HepG2 (cell line): ENCODE results near the gene RIN3. TPM values are rescaled to one million over a fixed set of nuclear protein-coding genes. Genes with fewer than 3 reads are reported as not detected.

Source experiments
- ATAC-seq: fragments of 200-7000 bp; cut with Tn5 transposase; 3 replicates; pipeline ENCODE4 v1.9.1; 2020; ENCODE audit warnings: mild to moderate bottlenecking, moderate library complexity
- BruUV-seq: library from RNA; stranded (reverse); fragments of 400-500 nt; replicated peaks from 2 replicates; lab custom pipeline; 2021; lab: Mats Ljungman, UMichigan
- CTCF ChIA-PET: fragments of 300-600 bp; formaldehyde crosslinking; extraction: SDS; loops from one replicate; lab custom pipeline; 2021; ENCODE audit warnings: low total read pairs, inconsistent platforms, low intra/inter-chr PET ratio; lab: Yijun Ruan, JAX
- POLR2A ChIA-PET: fragments of 350-600 bp; sonication (Branson Sonifier 250); formaldehyde crosslinking; loops from one replicate; lab custom pipeline; 2020; ENCODE audit warnings: antibody characterized with exemption, inconsistent platforms; lab: Yijun Ruan, JAX
- DNase-seq: peaks from one replicate; pipeline ENCODE4 v3.0.0-alpha.2; 2015; ENCODE audit warnings: low spot score
- FAIRE-seq: peaks from 3 replicates; lab custom pipeline; 2011; peaks lifted over from hg19 to GRCh38; lab: Jason Lieb, UNC
- H2AFZ ChIP-seq: one replicate; pipeline ENCODE4 v1.6.1; 2011; ENCODE audit warnings: low read length, inconsistent platforms
- H3K27ac ChIP-seq: fragments of 300-600 bp; 3 replicates; pipeline ENCODE4 v1.8.0; 2011; ENCODE audit warnings: mixed run types, mild to moderate bottlenecking, mixed read lengths, low read length, inconsistent platforms; ENCODE audit not compliant: insufficient read depth; ENCODE audit errors: extremely low read length
- H3K27me3 ChIP-seq, 2 experiments: fragments of 200-600 bp in 1 of 2; 2 replicates in 1 of 2; 3 replicates in 1 of 2; pipeline versions ENCODE4 v1.6.0 to v1.8.0; 2011; ENCODE audit warnings: low read length in 2 of 2, mild to moderate bottlenecking in 2 of 2, moderate library complexity in 2 of 2, inconsistent platforms in 1 of 2; ENCODE audit not compliant: insufficient read depth in 2 of 2, control insufficient read depth in 1 of 2
- H3K36me3 ChIP-seq, 2 experiments: fragments of 200-600 bp in 1 of 2; replicated peaks in 1 of 2; 2 replicates in 1 of 2; 3 replicates in 1 of 2; pipeline versions ENCODE4 v1.5.1 to v1.8.0; 2011; ENCODE audit warnings: low read length in 2 of 2, inconsistent platforms in 1 of 2; ENCODE audit not compliant: insufficient read depth in 2 of 2, control insufficient read depth in 1 of 2
- H3K4me1 ChIP-seq: 2 replicates; pipeline ENCODE4 v1.5.1; 2012; ENCODE audit warnings: low read length, inconsistent platforms; ENCODE audit not compliant: insufficient read depth
- H3K4me2 ChIP-seq: 2 replicates; pipeline ENCODE4 v1.6.0; 2011; ENCODE audit warnings: low read depth, low read length, inconsistent platforms
- H3K4me3 ChIP-seq, 3 experiments: fragments of 200-600 bp in 1 of 3; sonication (generic), shearing (Covaris generic) in 1 of 3; replicated peaks in 1 of 3; 2 replicates each; pipeline ENCODE4 v1.5.1; 2011 to 2016; ENCODE audit warnings: low read length in 3 of 3, inconsistent platforms in 2 of 3, low read depth in 2 of 3, mild to moderate bottlenecking in 2 of 3, control low read depth in 1 of 3, mixed read lengths in 1 of 3; ENCODE audit not compliant: insufficient read depth in 1 of 3
- H3K79me2 ChIP-seq: one replicate; pipeline ENCODE4 v1.6.1; 2011; ENCODE audit warnings: low read length, inconsistent platforms; ENCODE audit not compliant: insufficient read depth
- H3K9ac ChIP-seq: 2 replicates; pipeline ENCODE4 v1.6.0; 2011; ENCODE audit warnings: mild to moderate bottlenecking, low read depth, low read length, inconsistent platforms; ENCODE audit not compliant: insufficient read depth
- H3K9me3 ChIP-seq: 2 replicates; pipeline ENCODE4 v1.5.1; 2012; ENCODE audit warnings: mild to moderate bottlenecking, low read length
- H4K20me1 ChIP-seq: 2 replicates; pipeline ENCODE4 v1.6.0; 2011; ENCODE audit warnings: inconsistent platforms, mild to moderate bottlenecking, low read length, moderate library complexity; ENCODE audit not compliant: insufficient read depth
- ATF4 ChIP-seq, 2 experiments: fragments of 450-650 bp in 1 of 2; sonication (generic) in 1 of 2; formaldehyde crosslinking; IDR thresholded peaks; 2 replicates each; pipeline versions ENCODE4 v1.5.0 to v1.8.0; 2020 to 2022; ENCODE audit warnings: mild to moderate bottlenecking in 1 of 2, missing genetic modification reagents in 1 of 2
- E2F2 ChIP-seq: sonication (generic); formaldehyde crosslinking; IDR thresholded peaks from 2 replicates; pipeline ENCODE4 v1.4.0; 2020; ENCODE audit warnings: missing genetic modification reagents, borderline replicate concordance
- EHMT2 ChIP-seq: fragments of 200-600 bp; sonication (generic); IDR thresholded peaks from 2 replicates; pipeline ENCODE4 v1.7.0; 2017; ENCODE audit warnings: antibody characterized with exemption, low read depth, low read length, borderline replicate concordance
- ELK4 ChIP-seq: sonication (generic); formaldehyde crosslinking; IDR thresholded peaks from 2 replicates; pipeline ENCODE4 v1.9.0; 2021; ENCODE audit warnings: missing genetic modification reagents, borderline replicate concordance
- IKZF1 ChIP-seq: fragments of 450-650 bp; IDR thresholded peaks from 2 replicates; pipeline ENCODE4 v1.7.1; 2016
- MIER3 ChIP-seq: IDR thresholded peaks from 2 replicates; pipeline ENCODE4 v1.6.1; 2016; ENCODE audit warnings: missing compliant biosample characterization, borderline replicate concordance
- MTF1 ChIP-seq: sonication (generic); formaldehyde crosslinking; IDR thresholded peaks from 2 replicates; pipeline ENCODE4 v1.5.0; 2020; ENCODE audit warnings: missing genetic modification reagents
- MTF2 ChIP-seq: sonication (generic); formaldehyde crosslinking; IDR thresholded peaks from 2 replicates; pipeline ENCODE4 v1.5.0; 2020; ENCODE audit warnings: missing genetic modification reagents, borderline replicate concordance
- NR1H2 ChIP-seq: sonication (generic); formaldehyde crosslinking; IDR thresholded peaks from 2 replicates; pipeline ENCODE4 v1.8.1; 2022; ENCODE audit warnings: low read depth, missing genetic modification reagents, borderline replicate concordance
- RELA ChIP-seq: sonication (generic); formaldehyde crosslinking; IDR thresholded peaks from 2 replicates; pipeline ENCODE4 v1.4.0; 2020; ENCODE audit warnings: missing genetic modification reagents
- SMAD3 ChIP-seq: sonication (generic); formaldehyde crosslinking; IDR thresholded peaks from 2 replicates; pipeline ENCODE4 v1.4.0; 2020; ENCODE audit warnings: missing genetic modification reagents
- SMAD9 ChIP-seq: sonication (generic); formaldehyde crosslinking; IDR thresholded peaks from 2 replicates; pipeline ENCODE4 v1.5.1; 2020; ENCODE audit warnings: mild to moderate bottlenecking, missing genetic modification reagents
- SP2 ChIP-seq: sonication (generic); formaldehyde crosslinking; IDR thresholded peaks from 2 replicates; pipeline ENCODE4 v1.5.1; 2020; ENCODE audit warnings: mild to moderate bottlenecking, missing genetic modification reagents
- ZBTB20 ChIP-seq: sonication (generic); formaldehyde crosslinking; IDR thresholded peaks from 2 replicates; pipeline ENCODE4 v1.8.1; 2023; ENCODE audit warnings: missing genetic modification reagents, low read depth, mild to moderate bottlenecking, borderline replicate concordance
- ZNF678 ChIP-seq: sonication (generic); formaldehyde crosslinking; IDR thresholded peaks from 2 replicates; pipeline ENCODE4 v1.4.0; 2020; ENCODE audit warnings: mild to moderate bottlenecking, missing genetic modification reagents
- WGBS: methylation state at CpG from one replicate; pipeline ENCODE4 v1.1.6; 2017; ENCODE audit warnings: low lambda C conversion rate; 5-methylcytosine and 5-hydroxymethylcytosine counted together
- in situ Hi-C: cut with HindIII; loops from 2 replicates; pipeline ENCODE4 v1.10.0; 2017; ENCODE audit warnings: low pct_unique_long_range_greater_than_20kb; ENCODE audit not compliant: extremely low pct_ligation_motif_present
- intact Hi-C: fragments of 100-400 bp; cut with micrococcal nuclease; formaldehyde crosslinking; loops from one replicate; pipeline ENCODE4 v1.10.0; 2022; ENCODE audit not compliant: unreplicated experiment
- polyA plus RNA-seq, 8 experiments: library from polyadenylated mRNA; depleted of rRNA in 3 of 8; stranded (reverse) in 7 of 8; unstranded in 1 of 8; fragments of >200 nt; fragmentation: Illumina TruSeq in 4 of 8; extraction: Trizol in 4 of 8; gene quantifications; 2 replicates each; pipeline versions ENCODE4 v1.2.1 to v1.2.3, GENCODE V29; 2011 to 2016; ENCODE audit warnings: low read depth in 4 of 8, missing spikeins in 1 of 8, mixed read lengths in 1 of 8; ENCODE audit not compliant: insufficient read depth in 1 of 8
- total RNA-seq, 5 experiments: library from RNA; depleted of rRNA; stranded (reverse); fragments of >200 nt; fragmentation: Illumina TruSeq; extraction: Trizol; gene quantifications; 2 replicates each; pipeline ENCODE4 v1.2.3, GENCODE V29; 2016; ENCODE audit warnings: low read depth in 1 of 5

Gene RIN3
- total and polyA plus RNA-seq, 2 of the 13 experiments (the other 11 are each of a cell fraction or from before 2014, with no cell fraction given), result 2.3 to 3.6 TPM

- no peak for TF ChIP-seq ELK4 (CRISPR knock-in tag)
- TF ChIP-seq EHMT2, result no peak
- TF ChIP-seq MIER3 (CRISPR knock-in tag), result no peak
- no peak for TF ChIP-seq RELA
- TF ChIP-seq SMAD9 (CRISPR knock-in tag), result no peak
- no peak for TF ChIP-seq ZBTB20 (CRISPR knock-in tag)
- TF ChIP-seq MTF2 (CRISPR knock-in tag), result no peak
- TF ChIP-seq IKZF1, result no peak
- TF ChIP-seq E2F2, result no peak
- TF ChIP-seq ATF4 (CRISPR knock-in tag; IDR thresholded peaks at IDR 0.05), result no peak
- TF ChIP-seq SP2 (CRISPR knock-in tag), result no peak
- no peak for TF ChIP-seq ZNF678
- TF ChIP-seq MTF1 (CRISPR knock-in tag), result no peak
- TF ChIP-seq SMAD3 (CRISPR knock-in tag), result no peak
- TF ChIP-seq NR1H2 (CRISPR knock-in tag), result no peak
- POLR2A ChIA-PET, result no interaction called here
- DNase-seq (no peak), FAIRE-seq (no peak), ATAC-seq (no peak)
- Histone ChIP-seq H3K36me3 (peaks cover 1 to 4% of the 10 kb centered on the region in 2 experiments; a peak in 1 of 5 replicates), H3K9me3 (no peaks in the 10 kb centered on the region), H3K27ac (no peak overlapping the region), H2AFZ (no peak overlapping the region), H3K4me2 (no peak overlapping the region), H4K20me1 (no peaks in the 10 kb centered on the region), H3K27me3 (no peaks in the 10 kb centered on the region), H3K4me3 (no peak overlapping the region), H3K4me1 (no peaks in the 10 kb centered on the region), H3K9ac (no peak overlapping the region), H3K79me2 (no peaks in the 10 kb centered on the region)
- CTCF ChIA-PET, result no interaction called here
- in situ Hi-C loops, result no loop called here
- WGBS, result 85% methylated on average over 3 of the region's 4 CpGs
- intact Hi-C loops, result no loop called here
- BruUV-seq, result no TSS peak
Measured at GRCh38 chr14:92668276-92668973, 154.8 kb downstream of the RIN3 start.
